Forelimb muscle (tissue), 1 donor: ENCODE measurements around the gene BCAT1. TPM values are rescaled to one million over a fixed set of nuclear protein-coding genes. Genes with fewer than 3 reads are reported as not detected.

Source experiments
- DNase-seq: peaks from one replicate; pipeline ENCODE4 v3.0.0-alpha.2; 2013; ENCODE audit warnings: low read depth
- polyA plus RNA-seq: library from polyadenylated mRNA; unstranded; fragments of 120-200 nt; gene quantifications from one replicate; pipeline ENCODE4 v1.2.1, GENCODE V29; 2013; ENCODE audit not compliant: insufficient read length

BCAT1 gene
- polyA plus RNA-seq, 1 donor = 51.0 TPM

GRCh38 chr12:24769682-24770081 is 179.2 kb downstream of the BCAT1 start:
- no peak for DNase-seq

DNA sequence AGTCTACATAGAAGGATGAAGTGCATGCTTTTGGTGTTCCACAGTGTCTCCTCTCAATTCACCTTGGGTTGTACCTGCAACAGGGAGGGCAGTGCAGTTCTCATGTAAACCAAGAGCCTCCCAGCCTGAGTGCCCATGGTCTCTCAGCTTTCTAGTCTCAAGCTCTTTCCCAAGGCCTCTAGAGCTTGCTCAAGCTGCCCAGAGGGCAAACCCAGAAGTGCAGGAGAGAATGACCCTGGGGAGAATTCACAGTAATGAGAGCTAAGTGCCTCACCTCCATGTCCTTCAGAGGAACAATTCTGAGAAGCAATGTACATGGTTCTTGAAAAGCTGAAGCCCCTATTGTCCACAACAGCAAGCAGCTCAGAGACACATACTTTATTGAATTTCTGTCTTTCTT is 180.5 kb downstream of the BCAT1 start:
- DNase-seq = no peak

- no peak for DNase-seq
Observed at GRCh38 chr12:24767016-24767415, 181.9 kb downstream of the BCAT1 start.

DNA sequence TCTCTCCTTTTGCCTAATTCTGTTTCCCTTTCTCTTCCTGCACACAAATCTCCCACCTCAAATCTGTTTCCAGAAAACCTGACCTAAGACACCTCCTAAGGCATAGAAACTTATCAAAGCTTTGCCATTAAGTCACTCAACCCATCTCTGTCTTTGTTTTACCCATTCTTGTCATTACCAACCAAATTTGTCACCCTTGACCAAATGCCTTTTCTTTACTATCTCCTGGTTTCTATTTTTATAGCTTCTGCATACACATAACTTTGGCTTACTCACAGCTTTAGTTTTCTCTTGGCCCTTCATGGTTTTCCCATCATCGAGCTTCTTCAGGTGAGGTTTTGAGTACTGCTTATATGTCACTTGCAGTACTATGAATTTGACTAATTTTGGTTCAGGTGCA is 184.2 kb downstream of the BCAT1 start:
- no peak for DNase-seq

DNA sequence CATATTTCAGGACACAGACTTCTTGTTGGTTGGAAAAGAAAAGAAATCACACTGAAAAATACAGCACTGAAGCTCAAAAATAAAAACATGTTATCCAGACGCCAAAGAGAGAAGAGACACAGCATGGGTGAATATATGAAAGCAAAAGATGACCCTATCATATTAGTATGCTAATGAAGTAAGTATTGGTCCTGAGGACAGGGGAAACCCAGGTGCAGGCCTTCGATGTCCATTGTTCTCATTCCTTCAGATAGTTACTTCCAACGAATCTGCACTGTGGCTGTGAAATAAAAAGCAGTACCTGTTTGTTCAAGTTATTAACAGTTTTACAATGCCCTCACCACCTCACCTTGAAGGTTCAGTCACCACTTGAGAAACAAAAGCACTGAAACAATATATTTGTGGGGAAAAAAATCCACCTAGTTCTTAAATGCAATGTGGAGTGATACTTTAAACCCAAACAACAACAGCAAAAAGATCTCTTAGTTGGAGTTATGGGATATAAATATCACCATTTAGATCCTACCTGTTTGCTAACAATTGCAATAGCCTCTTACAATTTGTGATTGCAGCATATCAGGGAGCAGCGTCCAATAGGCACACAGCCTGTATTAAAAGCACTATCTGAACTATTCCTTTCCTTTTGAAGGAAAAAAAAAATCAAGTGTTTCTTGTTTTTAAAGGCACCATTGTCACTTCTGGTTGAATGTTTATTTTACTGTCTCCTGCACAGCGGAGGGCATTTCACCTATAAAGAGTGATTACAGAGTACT is 188.1 kb downstream of the BCAT1 start:
- DNase-seq = no peak

GRCh38 chr12:24760162-24760561 is 188.7 kb downstream of the BCAT1 start:
- no peak for DNase-seq

Other genes starting within 250 kb of the BCAT1 start
- gene DNAI7, start 246.1 kb upstream of the BCAT1 start, polyA plus RNA-seq = 0.38 TPM
- 28.8 TPM for gene ETFRF1, start 246.1 kb upstream of the BCAT1 start, polyA plus RNA-seq